ENCODE results near the gene SEC63.
"Not testable (repeated sequence)": the region's sequence is repeated elsewhere in the genome, so short reads cannot be mapped to it uniquely, and the experiment has no call there.

Gene SEC63

GRCh38 chr6:107957909-107958688, at the start of gene SEC63:
SEC63 (minus strand) TSS chr6:107958208; CDS start chr6:107958009, 199 bp downstream.
- peak; percentile 91 to 96 for DNase-seq (ENCODE audit: low read depth in 1 of 2, low spot score in 1 of 2)

GRCh38 chr6:108005961-108006360, 48.0 kb upstream of the SEC63 start:
- no peak for DNase-seq (ENCODE audit: low read depth in 1 of 2, low spot score in 1 of 2)

- no peak for DNase-seq (ENCODE audit: low read depth in 1 of 2, low spot score in 1 of 2)
Observed at GRCh38 chr6:108004861-108005260, 46.9 kb upstream of the SEC63 start.

- DNase-seq (ENCODE audit: low read depth in 1 of 2, low spot score in 1 of 2): no peak
Observed at GRCh38 chr6:108002365-108003221, 44.6 kb upstream of the SEC63 start.

GRCh38 chr6:108001696-108002231, 43.8 kb upstream of the SEC63 start:
- no peak for DNase-seq (ENCODE audit: low read depth in 1 of 2, low spot score in 1 of 2)

- DNase-seq (ENCODE audit: low read depth in 1 of 2, low spot score in 1 of 2): not testable (repeated sequence)
Observed at GRCh38 chr6:108000259-108000658, 42.3 kb upstream of the SEC63 start.

GRCh38 chr6:107999341-107999740, 41.3 kb upstream of the SEC63 start:
- no peak for DNase-seq (ENCODE audit: low read depth in 1 of 2, low spot score in 1 of 2)

- DNase-seq (ENCODE audit: low read depth in 1 of 2, low spot score in 1 of 2): no peak
Observed at GRCh38 chr6:107991772-107992550, 34.0 kb upstream of the SEC63 start.

- DNase-seq (ENCODE audit: low read depth in 1 of 2, low spot score in 1 of 2): no peak
Observed at GRCh38 chr6:107991061-107991460, 33.1 kb upstream of the SEC63 start.

- DNase-seq (ENCODE audit: low read depth in 1 of 2, low spot score in 1 of 2): not testable (repeated sequence)
Observed at GRCh38 chr6:107990587-107990986, 32.6 kb upstream of the SEC63 start.

GRCh38 chr6:107989166-107990094, 31.4 kb upstream of the SEC63 start:
- DNase-seq (ENCODE audit: low read depth in 1 of 2, low spot score in 1 of 2): no peak

GRCh38 chr6:107988570-107988969, 30.6 kb upstream of the SEC63 start:
- DNase-seq (ENCODE audit: low read depth in 1 of 2, low spot score in 1 of 2): no peak

- no peak for DNase-seq (ENCODE audit: low read depth in 1 of 2, low spot score in 1 of 2)
Observed at GRCh38 chr6:107987805-107988204, 29.8 kb upstream of the SEC63 start.

- no peak for DNase-seq (ENCODE audit: low read depth in 1 of 2, low spot score in 1 of 2)
Observed at GRCh38 chr6:107985701-107986100, 27.7 kb upstream of the SEC63 start.

GRCh38 chr6:107983811-107984210, 25.8 kb upstream of the SEC63 start:
- no peak for DNase-seq (ENCODE audit: low read depth in 1 of 2, low spot score in 1 of 2)

GRCh38 chr6:107982486-107982885, 24.5 kb upstream of the SEC63 start:
- no peak for DNase-seq (ENCODE audit: low read depth in 1 of 2, low spot score in 1 of 2)

GRCh38 chr6:107981695-107982094, 23.7 kb upstream of the SEC63 start:
- no peak for DNase-seq (ENCODE audit: low read depth in 1 of 2, low spot score in 1 of 2)

- DNase-seq (ENCODE audit: low read depth in 1 of 2, low spot score in 1 of 2): no peak
Observed at GRCh38 chr6:107977283-107977682, 19.3 kb upstream of the SEC63 start.

- no peak for DNase-seq (ENCODE audit: low read depth in 1 of 2, low spot score in 1 of 2)
Observed at GRCh38 chr6:107976155-107976783, 18.3 kb upstream of the SEC63 start.

GRCh38 chr6:107973594-107973993, 15.6 kb upstream of the SEC63 start:
- DNase-seq (ENCODE audit: low read depth in 1 of 2, low spot score in 1 of 2): no peak

Measured in activated CD4-positive, alpha-beta T cell treated with anti-CD3 and anti-CD28 coated beads, Interleukin-2, amount 50 U/mL, for 24 hours (primary cell).